HepG2 (cell line): ENCODE data around the gene GGNBP2. TPM values are rescaled to one million over a fixed set of nuclear protein-coding genes. Genes with fewer than 3 reads are reported as not detected.
A peak's percentile ranks its signal among the peaks of the same experiment; 100 is the strongest.

ENCODE experiments used
- ATAC-seq: fragments of 200-7000 bp; cut with Tn5 transposase; 3 replicates; pipeline ENCODE4 v1.9.1; 2020; ENCODE audit warnings: mild to moderate bottlenecking, moderate library complexity
- BruUV-seq: library from RNA; stranded (reverse); fragments of 400-500 nt; replicated peaks from 2 replicates; lab custom pipeline; 2021; lab: Mats Ljungman, UMichigan
- CTCF ChIA-PET: fragments of 300-600 bp; formaldehyde crosslinking; extraction: SDS; loops from one replicate; lab custom pipeline; 2021; ENCODE audit warnings: low total read pairs, inconsistent platforms, low intra/inter-chr PET ratio; lab: Yijun Ruan, JAX
- POLR2A ChIA-PET: fragments of 350-600 bp; sonication (Branson Sonifier 250); formaldehyde crosslinking; loops from one replicate; lab custom pipeline; 2020; ENCODE audit warnings: antibody characterized with exemption, inconsistent platforms; lab: Yijun Ruan, JAX
- DNase-seq: peaks from one replicate; pipeline ENCODE4 v3.0.0-alpha.2; 2015; ENCODE audit warnings: low spot score
- FAIRE-seq: peaks from 3 replicates; lab custom pipeline; 2011; peaks lifted over from hg19 to GRCh38; lab: Jason Lieb, UNC
- H2AFZ ChIP-seq: one replicate; pipeline ENCODE4 v1.6.1; 2011; ENCODE audit warnings: low read length, inconsistent platforms
- H3K27ac ChIP-seq: fragments of 300-600 bp; 3 replicates; pipeline ENCODE4 v1.8.0; 2011; ENCODE audit warnings: mixed run types, mild to moderate bottlenecking, mixed read lengths, low read length, inconsistent platforms; ENCODE audit not compliant: insufficient read depth; ENCODE audit errors: extremely low read length
- H3K27me3 ChIP-seq, 2 experiments: fragments of 200-600 bp in 1 of 2; 2 replicates in 1 of 2; 3 replicates in 1 of 2; pipeline versions ENCODE4 v1.6.0 to v1.8.0; 2011; ENCODE audit warnings: low read length in 2 of 2, mild to moderate bottlenecking in 2 of 2, moderate library complexity in 2 of 2, inconsistent platforms in 1 of 2; ENCODE audit not compliant: insufficient read depth in 2 of 2, control insufficient read depth in 1 of 2
- H3K36me3 ChIP-seq, 2 experiments: fragments of 200-600 bp in 1 of 2; replicated peaks in 1 of 2; 2 replicates in 1 of 2; 3 replicates in 1 of 2; pipeline versions ENCODE4 v1.5.1 to v1.8.0; 2011; ENCODE audit warnings: low read length in 2 of 2, inconsistent platforms in 1 of 2; ENCODE audit not compliant: insufficient read depth in 2 of 2, control insufficient read depth in 1 of 2
- H3K4me1 ChIP-seq: 2 replicates; pipeline ENCODE4 v1.5.1; 2012; ENCODE audit warnings: low read length, inconsistent platforms; ENCODE audit not compliant: insufficient read depth
- H3K4me2 ChIP-seq: 2 replicates; pipeline ENCODE4 v1.6.0; 2011; ENCODE audit warnings: low read depth, low read length, inconsistent platforms
- H3K4me3 ChIP-seq, 3 experiments: fragments of 200-600 bp in 1 of 3; sonication (generic), shearing (Covaris generic) in 1 of 3; replicated peaks in 1 of 3; 2 replicates each; pipeline ENCODE4 v1.5.1; 2011 to 2016; ENCODE audit warnings: low read length in 3 of 3, inconsistent platforms in 2 of 3, low read depth in 2 of 3, mild to moderate bottlenecking in 2 of 3, control low read depth in 1 of 3, mixed read lengths in 1 of 3; ENCODE audit not compliant: insufficient read depth in 1 of 3
- H3K79me2 ChIP-seq: one replicate; pipeline ENCODE4 v1.6.1; 2011; ENCODE audit warnings: low read length, inconsistent platforms; ENCODE audit not compliant: insufficient read depth
- H3K9ac ChIP-seq: 2 replicates; pipeline ENCODE4 v1.6.0; 2011; ENCODE audit warnings: mild to moderate bottlenecking, low read depth, low read length, inconsistent platforms; ENCODE audit not compliant: insufficient read depth
- H3K9me3 ChIP-seq: 2 replicates; pipeline ENCODE4 v1.5.1; 2012; ENCODE audit warnings: mild to moderate bottlenecking, low read length
- H4K20me1 ChIP-seq: 2 replicates; pipeline ENCODE4 v1.6.0; 2011; ENCODE audit warnings: inconsistent platforms, mild to moderate bottlenecking, low read length, moderate library complexity; ENCODE audit not compliant: insufficient read depth
- ATF7 ChIP-seq, 2 experiments: fragments of 450-650 bp in 1 of 2; sonication (generic) in 1 of 2; formaldehyde crosslinking in 1 of 2; IDR thresholded peaks; 2 replicates each; pipeline versions ENCODE4 v1.4.0 to v1.6.1; 2016 to 2020; ENCODE audit warnings: antibody characterized with exemption in 1 of 2, mild to moderate bottlenecking in 1 of 2, missing genetic modification reagents in 1 of 2
- BCL6 ChIP-seq: IDR thresholded peaks from 2 replicates; pipeline ENCODE4 v1.6.1; 2016; ENCODE audit warnings: missing genetic modification reagents, missing compliant biosample characterization
- CC2D1A ChIP-seq: sonication (generic); formaldehyde crosslinking; IDR thresholded peaks from 2 replicates; pipeline ENCODE4 v1.8.1; 2023; ENCODE audit warnings: mild to moderate bottlenecking, missing genetic modification reagents
- CREM ChIP-seq, 2 experiments: sonication (generic) in 1 of 2; formaldehyde crosslinking in 1 of 2; IDR thresholded peaks; 2 replicates each; pipeline versions ENCODE4 v1.4.0 to v1.6.1; 2016 to 2020; ENCODE audit warnings: antibody characterized with exemption in 1 of 2, mild to moderate bottlenecking in 1 of 2, missing genetic modification reagents in 1 of 2
- MEIS2 ChIP-seq: sonication (generic); formaldehyde crosslinking; IDR thresholded peaks from 2 replicates; pipeline ENCODE4 v1.9.0; 2021; ENCODE audit warnings: mild to moderate bottlenecking, missing genetic modification reagents
- MIER3 ChIP-seq: IDR thresholded peaks from 2 replicates; pipeline ENCODE4 v1.6.1; 2016; ENCODE audit warnings: missing compliant biosample characterization, borderline replicate concordance
- SMAD3 ChIP-seq: sonication (generic); formaldehyde crosslinking; IDR thresholded peaks from 2 replicates; pipeline ENCODE4 v1.4.0; 2020; ENCODE audit warnings: missing genetic modification reagents
- SMYD3 ChIP-seq: sonication (generic); formaldehyde crosslinking; IDR thresholded peaks from 2 replicates; pipeline ENCODE4 v1.8.1; 2023; ENCODE audit warnings: mild to moderate bottlenecking, missing genetic modification reagents
- SRY ChIP-seq: sonication (generic); formaldehyde crosslinking; IDR thresholded peaks from 2 replicates; pipeline ENCODE4 v1.8.0; 2022; ENCODE audit warnings: mild to moderate bottlenecking, missing genetic modification reagents
- ZFYVE20 ChIP-seq: sonication (generic); formaldehyde crosslinking; IDR thresholded peaks from 2 replicates; pipeline ENCODE4 v1.8.0; 2023; ENCODE audit warnings: low read depth, mild to moderate bottlenecking, moderate library complexity, missing genetic modification reagents, borderline replicate concordance
- ZNF274 ChIP-seq: sonication (generic); formaldehyde crosslinking; IDR thresholded peaks from 2 replicates; pipeline ENCODE4 v1.5.1; 2020; ENCODE audit warnings: mild to moderate bottlenecking, missing genetic modification reagents
- ZNF292 ChIP-seq: sonication (generic); formaldehyde crosslinking; IDR thresholded peaks from 2 replicates; pipeline ENCODE4 v1.8.1; 2022; ENCODE audit warnings: mild to moderate bottlenecking, low read depth, missing genetic modification reagents, borderline replicate concordance
- ZNF543 ChIP-seq: sonication (generic); formaldehyde crosslinking; IDR thresholded peaks from 2 replicates; pipeline ENCODE4 v1.4.0; 2020; ENCODE audit warnings: mild to moderate bottlenecking, missing genetic modification reagents
- ZNF605 ChIP-seq: sonication (generic); formaldehyde crosslinking; IDR thresholded peaks from 2 replicates; pipeline ENCODE4 v1.8.0; 2022; ENCODE audit warnings: mild to moderate bottlenecking, missing genetic modification reagents
- ZSCAN12 ChIP-seq: sonication (generic); formaldehyde crosslinking; IDR thresholded peaks from 2 replicates; pipeline ENCODE4 v1.9.0; 2021; ENCODE audit warnings: mild to moderate bottlenecking, missing genetic modification reagents
- WGBS: methylation state at CpG from one replicate; pipeline ENCODE4 v1.1.6; 2017; ENCODE audit warnings: low lambda C conversion rate; 5-methylcytosine and 5-hydroxymethylcytosine counted together
- in situ Hi-C: cut with HindIII; loops from 2 replicates; pipeline ENCODE4 v1.10.0; 2017; ENCODE audit warnings: low pct_unique_long_range_greater_than_20kb; ENCODE audit not compliant: extremely low pct_ligation_motif_present
- intact Hi-C: fragments of 100-400 bp; cut with micrococcal nuclease; formaldehyde crosslinking; loops from one replicate; pipeline ENCODE4 v1.10.0; 2022; ENCODE audit not compliant: unreplicated experiment
- polyA plus RNA-seq, 8 experiments: library from polyadenylated mRNA; depleted of rRNA in 3 of 8; stranded (reverse) in 7 of 8; unstranded in 1 of 8; fragments of >200 nt; fragmentation: Illumina TruSeq in 4 of 8; extraction: Trizol in 4 of 8; gene quantifications; 2 replicates each; pipeline versions ENCODE4 v1.2.1 to v1.2.3, GENCODE V29; 2011 to 2016; ENCODE audit warnings: low read depth in 4 of 8, missing spikeins in 1 of 8, mixed read lengths in 1 of 8; ENCODE audit not compliant: insufficient read depth in 1 of 8
- total RNA-seq, 5 experiments: library from RNA; depleted of rRNA; stranded (reverse); fragments of >200 nt; fragmentation: Illumina TruSeq; extraction: Trizol; gene quantifications; 2 replicates each; pipeline ENCODE4 v1.2.3, GENCODE V29; 2016; ENCODE audit warnings: low read depth in 1 of 5
- TF ChIP-seq, protein P1 (sequence below): fragments of 450-650 bp; IDR thresholded peaks from 2 replicates; pipeline ENCODE4 v1.6.1; 2017; ENCODE audit warnings: mild to moderate bottlenecking
- TF ChIP-seq, protein P2 (sequence below), 2 experiments: sonication (generic) in 1 of 2; formaldehyde crosslinking in 1 of 2; IDR thresholded peaks; 2 replicates each; pipeline versions ENCODE4 v1.4.0 to v1.6.1; 2018 to 2020; ENCODE audit warnings: missing genetic modification reagents in 2 of 2, borderline replicate concordance in 1 of 2, low read depth in 1 of 2, mild to moderate bottlenecking in 1 of 2, missing biosample characterization in 1 of 2
- TF ChIP-seq, protein P3 (sequence below): IDR thresholded peaks from 2 replicates; pipeline ENCODE4 v1.6.1; 2016; ENCODE audit warnings: low read depth, borderline replicate concordance

Gene GGNBP2
- total and polyA plus RNA-seq, 2 of the 13 experiments (the other 11 are each of a cell fraction or from before 2014, with no cell fraction given): 53.3 to 84.2 TPM

DNA sequence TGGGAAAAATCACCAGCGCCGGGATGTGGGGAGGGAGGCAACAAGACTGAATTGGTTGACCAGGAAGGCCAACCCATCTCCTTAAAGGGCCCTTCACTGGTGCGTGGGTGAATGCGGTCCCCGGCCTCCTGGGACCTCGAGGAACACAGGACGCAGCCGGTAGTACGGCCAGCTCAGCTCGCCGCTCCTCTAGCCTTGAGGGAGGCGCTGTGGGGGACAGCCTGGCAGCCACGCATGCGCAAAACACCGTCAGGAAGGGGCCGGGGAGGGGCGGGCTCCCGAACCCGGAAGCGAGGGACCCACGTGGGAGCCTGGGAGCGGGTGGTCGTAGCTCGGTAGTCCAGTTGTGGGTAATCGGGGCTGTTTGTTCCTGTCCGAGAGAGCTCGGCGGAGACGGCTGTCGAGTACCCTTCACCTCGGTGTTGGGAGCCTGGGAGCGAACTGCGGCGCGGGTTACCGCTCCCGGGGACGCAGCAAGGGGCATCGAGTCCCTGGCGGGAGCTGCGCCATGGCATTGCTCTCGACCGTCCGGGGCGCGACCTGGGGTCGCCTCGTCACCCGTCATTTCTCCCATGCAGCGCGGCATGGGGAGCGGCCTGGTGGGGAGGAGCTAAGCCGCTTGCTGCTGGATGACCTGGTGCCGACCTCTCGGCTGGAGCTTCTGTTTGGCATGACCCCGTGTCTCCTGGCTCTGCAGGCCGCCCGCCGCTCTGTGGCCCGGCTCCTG lies 56.7 kb downstream of the GGNBP2 start, which contains the start of gene MRM1:
TSS of gene MRM1 (plus strand) at position 281 of the 727 bp plus-strand sequence. CDS start at position 509, 228 bp downstream.
- POLR2A ChIA-PET: interaction anchor here (0.8 to 5.7 kb wide), 11 partner anchors 9 to 466 kb away, joined by 3 to 71 read pairs (median 6); partner anchors contain the start of genes DHRS11, GGNBP2, MYO19 and PIGW
- 1% methylated on average over 18 of the region's 60 CpGs for WGBS
- TF ChIP-seq MEIS2 (CRISPR knock-in tag) (no peak; the same call in 1 of the 2 replicates), ZSCAN12 (CRISPR knock-in tag) (0 out of 2 replicates have a peak, but pooled peaks have one; percentile 54), SMYD3 (CRISPR knock-in tag) (no peak), CC2D1A (CRISPR knock-in tag) (peak; percentile 78; the same call in 1 of the 2 replicates), ZNF274 (CRISPR knock-in tag) (peak; percentile 65; the same call in 1 of the 2 replicates), ZNF605 (CRISPR knock-in tag) (peak; percentile 74; the same call in 1 of the 2 replicates), ZNF292 (CRISPR knock-in tag) (0 out of 2 replicates have a peak, but pooled peaks have one; percentile 11), BCL6 (CRISPR knock-in tag) (peak; percentile 75), MIER3 (CRISPR knock-in tag) (no peak), ZFYVE20 (CRISPR knock-in tag) (no peak), CREM (IDR thresholded peaks at IDR 0.05) (peak; percentile 37; the same call in 1 of the 2 replicates), CREM (CRISPR knock-in tag; IDR thresholded peaks at IDR 0.05) (no peak), SMAD3 (no peak), ATF7 (IDR thresholded peaks at IDR 0.05) (no peak), ATF7 (CRISPR knock-in tag; IDR thresholded peaks at IDR 0.05) (no peak), SRY (peak; percentile 58; the same call in 1 of the 2 replicates), ZNF543 (CRISPR knock-in tag) (0 out of 2 replicates have a peak, but pooled peaks have one; percentile 42)
- TF ChIP-seq, protein P1, sequence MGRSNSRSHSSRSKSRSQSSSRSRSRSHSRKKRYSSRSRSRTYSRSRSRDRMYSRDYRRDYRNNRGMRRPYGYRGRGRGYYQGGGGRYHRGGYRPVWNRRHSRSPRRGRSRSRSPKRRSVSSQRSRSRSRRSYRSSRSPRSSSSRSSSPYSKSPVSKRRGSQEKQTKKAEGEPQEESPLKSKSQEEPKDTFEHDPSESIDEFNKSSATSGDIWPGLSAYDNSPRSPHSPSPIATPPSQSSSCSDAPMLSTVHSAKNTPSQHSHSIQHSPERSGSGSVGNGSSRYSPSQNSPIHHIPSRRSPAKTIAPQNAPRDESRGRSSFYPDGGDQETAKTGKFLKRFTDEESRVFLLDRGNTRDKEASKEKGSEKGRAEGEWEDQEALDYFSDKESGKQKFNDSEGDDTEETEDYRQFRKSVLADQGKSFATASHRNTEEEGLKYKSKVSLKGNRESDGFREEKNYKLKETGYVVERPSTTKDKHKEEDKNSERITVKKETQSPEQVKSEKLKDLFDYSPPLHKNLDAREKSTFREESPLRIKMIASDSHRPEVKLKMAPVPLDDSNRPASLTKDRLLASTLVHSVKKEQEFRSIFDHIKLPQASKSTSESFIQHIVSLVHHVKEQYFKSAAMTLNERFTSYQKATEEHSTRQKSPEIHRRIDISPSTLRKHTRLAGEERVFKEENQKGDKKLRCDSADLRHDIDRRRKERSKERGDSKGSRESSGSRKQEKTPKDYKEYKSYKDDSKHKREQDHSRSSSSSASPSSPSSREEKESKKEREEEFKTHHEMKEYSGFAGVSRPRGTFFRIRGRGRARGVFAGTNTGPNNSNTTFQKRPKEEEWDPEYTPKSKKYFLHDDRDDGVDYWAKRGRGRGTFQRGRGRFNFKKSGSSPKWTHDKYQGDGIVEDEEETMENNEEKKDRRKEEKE: no peak
- TF ChIP-seq, protein P2, sequence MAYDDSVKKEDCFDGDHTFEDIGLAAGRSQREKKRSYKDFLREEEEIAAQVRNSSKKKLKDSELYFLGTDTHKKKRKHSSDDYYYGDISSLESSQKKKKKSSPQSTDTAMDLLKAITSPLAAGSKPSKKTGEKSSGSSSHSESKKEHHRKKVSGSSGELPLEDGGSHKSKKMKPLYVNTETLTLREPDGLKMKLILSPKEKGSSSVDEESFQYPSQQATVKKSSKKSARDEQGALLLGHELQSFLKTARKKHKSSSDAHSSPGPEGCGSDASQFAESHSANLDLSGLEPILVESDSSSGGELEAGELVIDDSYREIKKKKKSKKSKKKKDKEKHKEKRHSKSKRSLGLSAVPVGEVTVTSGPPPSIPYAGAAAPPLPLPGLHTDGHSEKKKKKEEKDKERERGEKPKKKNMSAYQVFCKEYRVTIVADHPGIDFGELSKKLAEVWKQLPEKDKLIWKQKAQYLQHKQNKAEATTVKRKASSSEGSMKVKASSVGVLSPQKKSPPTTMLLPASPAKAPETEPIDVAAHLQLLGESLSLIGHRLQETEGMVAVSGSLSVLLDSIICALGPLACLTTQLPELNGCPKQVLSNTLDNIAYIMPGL (CRISPR knock-in tag; IDR thresholded peaks at IDR 0.05; ENCODE audit: borderline replicate concordance in 1 of 2, low read depth in 1 of 2): peak in 1 of 2 experiments; percentile 75
- TF ChIP-seq, protein P3, sequence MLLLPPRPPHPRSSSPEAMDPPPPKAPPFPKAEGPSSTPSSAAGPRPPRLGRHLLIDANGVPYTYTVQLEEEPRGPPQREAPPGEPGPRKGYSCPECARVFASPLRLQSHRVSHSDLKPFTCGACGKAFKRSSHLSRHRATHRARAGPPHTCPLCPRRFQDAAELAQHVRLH (CRISPR knock-in tag): peak; percentile 87

More for the DNA sequence above, 56.7 kb downstream of the GGNBP2 start, which contains the start of gene MRM1:
- intact Hi-C loops (no loop called here), in situ Hi-C loops (loop anchor here (25.0 kb wide), 1 partner anchor 636 kb away; no protein-coding TSS in a partner anchor)
- DNase-seq (peak; percentile 86), ATAC-seq (peak; percentile 84), FAIRE-seq (no peak)
- CTCF ChIA-PET: no interaction called here
- BruUV-seq: TSS peak; percentile 61
- peak within 1 kb of the TSS; percentile 71 to 90 (median 72) for H3K4me3 ChIP-seq
- H2AFZ ChIP-seq: peak within 1 kb of the TSS; percentile 42
- H3K9me3 ChIP-seq: no peaks in the 10 kb centered on the region
- H3K4me2 ChIP-seq: peak within 1 kb of the TSS; percentile 99
- no peaks in the 10 kb centered on the region; a peak in 1 of 5 replicates for H3K27me3 ChIP-seq
- peaks cover 1 to 6% of the 10 kb centered on the region in 2 experiments; a peak in 3 of 5 replicates for H3K36me3 ChIP-seq
- peak within 1 kb of the TSS; percentile 91 for H3K27ac ChIP-seq
- H3K4me1 ChIP-seq: peaks cover 42% of the 10 kb centered on the region
- peak within 1 kb of the TSS; percentile 90 for H3K9ac ChIP-seq
- peaks cover 7% of the 10 kb centered on the region; the same call in 1 of the 2 replicates for H4K20me1 ChIP-seq
- peaks cover 23% of the 10 kb centered on the region for H3K79me2 ChIP-seq
